Omental fat pad (tissue), 4 donors: ENCODE measurements around the gene CETP. TPM values are rescaled to one million over a fixed set of nuclear protein-coding genes. Genes with fewer than 3 reads are reported as not detected.

Experiments used
- ATAC-seq: fragments of 150-250 bp; one replicate; pipeline ENCODE4 v1.9.1; 2016; ENCODE audit warnings: mild to moderate bottlenecking, moderate library complexity; ENCODE audit not compliant: low FRiP score
- DNase-seq: peaks from one replicate; pipeline ENCODE4 v3.0.0-alpha.2; 2019; ENCODE audit warnings: low spot score
- CTCF ChIP-seq, 3 donors: fragments of 450-650 bp; IDR thresholded peaks; one replicate each; pipeline ENCODE4 v1.5.1; 2016 to 2017; ENCODE audit warnings: antibody characterized with exemption in 3 of 3, mild to moderate bottlenecking in 3 of 3, moderate library complexity in 2 of 3
- total RNA-seq, 4 donors: library from RNA; depleted of rRNA; stranded (reverse); fragments of >200 nt; gene quantifications; one replicate each; pipeline ENCODE4 v1.1.0, GENCODE V29; 2016

The CETP gene
- total RNA-seq, 4 donors from 2014 or later: 0.84 to 61.5 (median 5.9) TPM

- DNase-seq (no peak), ATAC-seq (no peak)
- TF ChIP-seq CTCF (IDR thresholded peaks at IDR 0.05): no peak
These were observed 67.7 kb downstream of the CETP start for GRCh38 chr16:57029161-57030160.

GRCh38 chr16:57030346-57030902, 68.7 kb downstream of the CETP start:
- no peak for TF ChIP-seq CTCF (IDR thresholded peaks at IDR 0.05)
- ATAC-seq (no peak), DNase-seq (no peak)

DNA sequence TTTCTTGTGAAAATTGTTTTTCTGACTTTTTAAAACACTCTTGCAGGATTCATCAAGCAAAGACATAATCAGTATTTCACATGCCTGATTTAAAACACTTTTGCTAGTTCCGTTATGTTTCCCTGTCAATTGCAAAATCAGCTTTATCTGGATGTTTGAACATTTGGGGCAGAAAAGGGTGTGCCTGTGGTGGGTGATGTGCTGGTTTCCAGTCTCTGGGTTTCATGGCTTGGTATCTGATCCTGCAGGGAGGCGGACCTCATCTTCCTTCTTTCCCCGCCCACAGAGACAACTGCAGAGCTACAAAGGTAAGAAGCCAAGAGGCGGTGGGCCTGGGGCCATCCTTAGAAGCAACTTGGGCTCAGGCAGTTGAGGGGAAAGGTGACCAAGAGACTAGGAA, 69.4 kb downstream of the CETP start:
- DNase-seq (no peak), ATAC-seq (no peak)
- TF ChIP-seq CTCF (IDR thresholded peaks at IDR 0.05): no peak

DNA sequence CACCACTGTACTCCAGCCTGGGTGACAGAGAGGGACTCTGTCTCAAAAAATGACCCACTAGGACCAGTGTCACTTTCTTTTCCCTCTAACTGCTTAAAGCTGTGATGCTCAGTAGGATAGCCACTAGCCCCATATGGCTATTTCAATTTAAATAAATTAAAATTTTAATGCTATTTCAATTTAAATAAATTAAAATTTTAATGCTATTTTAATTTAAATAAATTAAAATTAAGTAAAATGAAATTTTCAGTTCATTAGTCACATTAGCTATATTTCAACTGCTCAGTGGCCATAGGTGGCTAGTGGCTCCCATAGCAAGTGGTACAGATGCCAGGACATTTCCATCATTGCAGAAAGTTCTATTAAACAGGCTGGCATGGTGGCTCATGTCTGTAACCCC, 70.6 kb downstream of the CETP start:
- ATAC-seq (no peak), DNase-seq (no peak)
- no peak for TF ChIP-seq CTCF (IDR thresholded peaks at IDR 0.05)

DNA sequence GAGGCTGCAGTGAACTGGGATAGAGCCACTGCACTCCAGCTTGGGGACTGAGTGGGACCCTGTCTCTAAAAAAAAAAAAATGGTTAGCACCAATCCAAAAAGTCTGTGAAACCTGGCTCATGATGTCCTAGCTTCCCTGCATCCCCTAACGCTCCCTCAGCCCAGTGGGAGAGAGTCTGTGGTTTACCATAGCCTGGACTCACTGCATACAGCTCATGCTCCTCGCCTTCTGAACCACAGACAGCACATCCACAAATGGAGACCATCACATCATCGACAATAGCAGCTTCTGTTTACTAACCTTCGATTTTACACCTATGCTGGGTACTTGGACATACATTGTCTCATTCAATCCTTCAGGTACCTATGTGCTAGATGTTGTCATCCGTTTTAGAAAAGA, 71.2 kb downstream of the CETP start:
- ATAC-seq (no peak), DNase-seq (no peak)
- TF ChIP-seq CTCF (IDR thresholded peaks at IDR 0.05): no peak

Other genes starting within 250 kb of the CETP start
- 10 to 100 TPM; 21.6 to 55.5 (median 37.7) TPM for gene NUP93, start 231.8 kb upstream of the CETP start, total RNA-seq
- not detected for gene SLC12A3, start 96.7 kb upstream of the CETP start, total RNA-seq
- gene HERPUD1, start 29.8 kb upstream of the CETP start, total RNA-seq: 100 to 1,000 TPM; 151 to 170 (median 162) TPM
- gene NLRC5, start 27.6 kb downstream of the CETP start, total RNA-seq: 100 to 1,000 TPM in 1 of 4 donors, 10 to 100 TPM in 3; 20.6 to 189 (median 43.2) TPM
- gene CPNE2, start 130.6 kb downstream of the CETP start, total RNA-seq: 10 to 100 TPM; 28.2 to 66.0 (median 45.8) TPM
- gene PSME3IP1, start 224.1 kb downstream of the CETP start, total RNA-seq: 10 to 100 TPM; 47.1 to 62.6 (median 54.5) TPM
- 10 to 100 TPM; 22.7 to 40.6 (median 28.9) TPM for gene RSPRY1, start 224.4 kb downstream of the CETP start, total RNA-seq